Measurements from ENCODE around the gene C11orf42.

Gene C11orf42

GRCh38 chr11:6205366-6205765 is at the start of gene C11orf42:
Gene C11orf42, plus strand, starts transcription at chr11:6205557. Its CDS starts 59 bp downstream, at chr11:6205616.
- no peak for DNase-seq

GRCh38 chr11:6156628-6157359 is 48.6 kb upstream of the C11orf42 start:
- no peak for DNase-seq

- DNase-seq, result no peak
These were observed 35.1 kb upstream of the C11orf42 start, which contains the start of gene OR52B2 for GRCh38 chr11:6170226-6170625. Gene OR52B2, minus strand, starts transcription at chr11:6170326. Its CDS starts 0 bp downstream, at chr11:6170326.

GRCh38 chr11:6175440-6175839 is 29.9 kb upstream of the C11orf42 start:
- no peak for DNase-seq

GRCh38 chr11:6191742-6192141 is 13.6 kb upstream of the C11orf42 start:
- no peak for DNase-seq

- DNase-seq, result no peak
These were observed 11.2 kb upstream of the C11orf42 start for GRCh38 chr11:6194065-6194581.

DNA sequence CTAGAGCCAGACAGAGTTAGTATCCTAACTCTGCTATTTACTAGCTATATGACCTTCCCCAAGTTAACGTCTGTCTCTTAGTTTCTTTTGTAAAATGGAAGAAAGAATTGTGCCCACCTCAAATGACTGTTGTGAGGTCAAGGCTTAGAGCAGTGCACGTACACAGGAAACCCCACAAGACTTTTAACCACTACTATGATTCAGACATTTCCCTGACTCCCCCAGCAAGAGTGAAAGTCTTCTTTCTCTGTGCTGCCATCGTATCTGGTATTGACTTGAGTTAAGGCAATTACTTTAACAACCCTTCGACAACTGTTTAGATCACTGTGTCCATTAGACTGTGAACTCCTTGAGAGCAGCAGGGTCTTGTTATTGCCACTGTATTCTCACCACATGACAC is 9.0 kb upstream of the C11orf42 start:
- DNase-seq, result no peak

DNA sequence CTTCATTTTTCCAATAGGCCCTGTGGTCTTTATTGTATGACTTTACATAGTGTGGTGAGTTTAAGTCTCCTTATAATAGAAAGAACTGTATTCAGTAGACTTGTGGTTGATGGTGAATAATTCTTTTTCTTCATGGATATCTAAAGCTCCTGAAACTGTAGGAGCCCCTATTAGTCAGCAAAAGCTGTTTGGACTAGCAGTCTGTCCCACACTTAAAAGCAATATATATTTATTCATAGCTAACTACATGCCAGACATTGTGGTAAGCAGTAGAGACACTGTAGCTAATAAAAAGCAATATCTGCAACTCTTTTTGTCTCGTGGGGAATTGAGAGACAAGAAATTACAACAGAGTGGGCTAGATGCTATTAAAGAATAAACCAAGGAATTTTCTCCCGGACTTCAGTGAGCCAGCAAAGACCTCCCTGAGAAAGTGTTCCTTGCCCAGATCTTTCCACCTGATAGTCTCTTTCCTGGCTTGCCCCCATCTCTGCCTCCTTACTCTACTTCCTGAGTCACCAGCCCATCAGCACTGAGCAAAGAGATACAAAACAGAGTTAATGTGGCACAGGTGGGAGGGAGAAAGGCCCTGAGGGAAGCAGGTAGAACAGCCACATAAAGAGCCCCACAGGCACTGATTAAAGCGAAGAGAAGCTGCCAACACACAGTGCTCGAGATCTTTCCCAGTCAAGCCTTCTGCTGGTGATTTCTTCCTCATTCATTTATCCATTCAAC is 7.7 kb upstream of the C11orf42 start:
- DNase-seq, result no peak

- no peak for DNase-seq
These were observed 6.1 kb upstream of the C11orf42 start, which contains the start of gene OR52W1 for GRCh38 chr11:6199174-6199810. Gene OR52W1, plus strand, starts transcription at chr11:6199224. Its CDS starts 0 bp downstream, at chr11:6199224.

DNA sequence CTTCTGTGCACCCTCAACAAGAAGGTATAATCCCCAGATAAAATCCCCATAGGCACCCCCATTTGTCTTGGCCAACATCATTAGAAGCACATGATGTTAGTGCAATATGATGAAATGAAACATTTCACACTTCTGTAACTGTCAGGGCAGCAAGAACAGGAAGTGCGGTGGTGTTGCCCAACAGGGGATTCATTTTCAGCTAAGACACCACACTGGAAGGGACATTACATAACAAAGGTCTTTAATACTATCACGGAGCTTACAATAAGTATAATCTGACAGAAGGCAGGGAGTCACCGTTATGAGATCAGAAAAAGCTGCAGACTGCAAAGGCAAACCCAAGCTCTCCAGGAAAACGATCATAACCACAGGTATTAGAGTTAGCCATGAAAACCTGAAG is 4.4 kb upstream of the C11orf42 start:
- DNase-seq, result no peak

GRCh38 chr11:6201481-6201880 is 3.9 kb upstream of the C11orf42 start:
- no peak for DNase-seq

DNA sequence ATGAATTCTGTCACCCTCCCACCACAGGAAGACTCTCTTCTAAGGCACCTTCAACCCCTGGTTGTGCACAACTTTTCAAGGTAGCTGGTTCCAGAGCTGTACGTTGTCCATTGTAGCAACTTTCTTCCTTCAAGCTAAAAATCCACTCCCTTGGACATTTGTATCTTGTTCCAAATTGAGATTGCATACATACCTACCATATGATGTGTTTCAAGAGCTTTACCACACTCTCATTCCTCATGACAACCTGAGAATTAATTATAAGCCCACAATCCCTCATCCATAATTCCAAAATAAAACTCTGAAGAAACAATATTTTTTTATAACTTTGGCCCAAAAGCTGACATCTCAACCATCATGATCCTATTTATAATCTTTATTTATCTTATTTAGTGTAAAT is 3.3 kb upstream of the C11orf42 start:
- no peak for DNase-seq

DNA sequence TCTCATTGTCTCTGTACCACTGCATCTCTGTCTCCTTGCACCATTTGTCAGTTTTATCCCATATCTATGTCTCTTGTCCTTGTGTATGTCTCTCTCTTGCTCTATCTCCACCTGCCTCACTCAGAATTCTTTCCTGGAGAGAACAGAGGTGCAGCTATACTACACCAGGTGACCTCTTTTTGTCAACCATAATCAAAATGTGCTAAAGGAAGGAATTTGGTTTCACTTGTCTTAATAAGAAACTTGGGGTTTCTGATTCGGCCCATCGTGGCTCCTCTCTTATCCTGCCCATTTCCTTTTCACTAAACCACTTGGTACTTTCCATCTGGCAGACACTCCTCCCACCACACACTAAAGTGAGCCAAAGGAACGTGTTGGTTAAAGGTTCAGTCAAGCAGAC is 2.0 kb upstream of the C11orf42 start:
- no peak for DNase-seq

DNA sequence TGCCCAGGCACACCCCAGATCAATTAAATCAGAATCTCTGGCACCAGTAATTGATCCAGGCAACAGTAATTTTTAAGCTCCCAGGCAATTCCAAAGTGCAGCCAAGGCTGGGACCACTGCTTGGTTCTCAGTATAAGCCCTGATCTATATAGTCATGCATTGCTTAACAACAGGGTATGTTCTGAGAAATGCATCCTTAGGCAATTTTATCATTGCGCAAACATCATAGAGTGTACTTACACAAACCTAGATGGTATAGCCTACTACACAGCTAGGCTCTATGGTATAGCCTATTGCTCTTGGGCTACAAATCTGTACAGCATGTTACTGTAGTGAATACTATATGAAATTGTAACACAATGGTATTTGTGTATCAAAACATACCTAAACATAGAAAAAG is 651 bp upstream of the C11orf42 start:
- no peak for DNase-seq

DNA sequence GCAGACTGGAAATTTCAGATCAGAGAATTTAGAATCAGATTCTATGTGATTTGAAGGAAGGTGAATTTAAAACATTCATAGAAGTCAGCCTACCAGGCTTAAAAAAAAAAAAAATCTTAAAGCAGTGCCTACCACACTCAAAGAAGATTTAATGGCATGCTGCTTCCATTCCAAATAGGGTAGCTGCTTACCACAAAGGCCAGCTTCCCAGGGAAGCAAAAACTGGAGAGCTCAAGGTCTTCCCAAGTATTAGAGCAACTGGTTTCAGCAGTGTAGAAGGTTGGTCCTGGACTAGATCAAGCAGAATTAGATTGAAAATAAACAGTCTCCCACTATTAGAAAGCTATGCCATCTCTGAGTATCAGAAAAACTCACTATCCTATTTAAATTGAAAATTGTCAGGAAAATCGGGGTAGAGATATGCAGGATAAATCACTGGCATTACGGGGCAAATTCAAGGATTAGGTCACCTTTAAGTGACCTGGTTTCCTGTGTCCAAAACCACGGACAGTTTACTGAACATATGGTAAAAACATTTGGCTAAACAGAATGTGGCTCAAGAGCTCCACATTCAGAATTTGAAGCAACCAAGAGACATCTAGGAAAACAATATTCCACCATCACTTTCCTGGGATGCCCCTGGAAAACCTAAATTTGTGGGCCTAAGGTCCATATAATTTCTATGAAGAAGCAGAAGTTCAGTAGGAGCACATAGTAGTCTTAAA is 1.3 kb downstream of the C11orf42 start:
- DNase-seq, result no peak

DNA sequence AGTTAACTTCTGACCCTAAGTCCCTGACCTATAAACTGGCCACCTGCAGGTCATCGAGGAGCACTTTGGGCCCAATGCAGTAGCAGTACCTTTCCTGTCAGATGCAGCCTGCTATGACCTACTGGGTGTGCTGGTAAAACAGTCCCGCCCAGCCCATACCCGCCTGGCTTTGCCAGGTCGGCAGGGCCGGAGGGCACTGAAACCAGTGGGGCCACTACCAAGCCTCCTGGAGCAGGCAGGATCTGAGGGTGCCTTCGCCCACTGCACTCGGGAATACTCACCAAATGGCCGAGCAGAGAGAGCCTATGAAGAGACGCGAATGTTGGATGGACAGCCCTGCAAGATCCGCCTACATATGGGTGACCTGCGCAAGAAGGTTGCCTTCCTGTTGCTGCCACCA is 4.4 kb downstream of the C11orf42 start:
- no peak for DNase-seq

DNA sequence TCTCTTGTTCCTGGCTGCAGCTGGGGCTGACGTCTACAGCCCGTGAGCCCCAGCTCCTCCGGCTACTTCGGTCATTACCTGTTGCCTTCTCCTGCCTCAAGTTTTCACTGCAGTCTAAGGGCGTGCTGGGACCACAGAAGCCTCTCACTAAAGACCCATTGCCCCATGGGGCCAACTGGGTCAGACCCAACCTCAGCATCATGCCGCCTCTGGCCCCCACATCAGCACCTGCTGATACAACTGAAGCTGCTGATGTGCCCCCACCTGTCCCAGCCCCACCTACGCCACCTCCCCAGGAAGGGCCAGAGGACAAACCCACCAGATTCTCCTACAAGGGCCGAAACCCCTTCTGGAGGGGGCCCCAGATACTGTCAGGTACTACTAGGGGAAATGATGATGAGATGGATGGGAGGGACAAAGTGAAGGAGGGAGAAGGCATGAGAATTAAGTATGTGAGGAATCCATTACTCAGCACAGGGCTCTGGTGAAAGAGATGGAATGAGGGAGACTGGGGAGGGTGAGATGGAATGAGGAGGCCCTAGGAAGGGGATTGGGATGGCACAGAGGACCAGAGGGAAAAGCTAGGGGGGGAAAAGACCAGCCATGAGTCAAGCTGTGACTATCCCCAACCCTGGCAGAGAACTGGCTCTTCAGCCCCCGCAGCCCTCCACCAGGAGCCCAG is 5.1 kb downstream of the C11orf42 start:
- no peak for DNase-seq

- DNase-seq, result no peak
These were observed 9.2 kb downstream of the C11orf42 start for GRCh38 chr11:6214530-6214929.

GRCh38 chr11:6216501-6216900 is 11.1 kb downstream of the C11orf42 start:
- no peak for DNase-seq

- DNase-seq, result no peak
These were observed 12.4 kb downstream of the C11orf42 start for GRCh38 chr11:6217722-6218121.

GRCh38 chr11:6219359-6219758 is 14.0 kb downstream of the C11orf42 start:
- DNase-seq, result no peak

GRCh38 chr11:6223854-6224253 is 18.5 kb downstream of the C11orf42 start:
- DNase-seq, result no peak
